ENCODE data around the gene ZNF48.

GRCh38 chr16:30414159-30414558, 18.9 kb downstream of the ZNF48 start:
- TF ChIP-seq, protein P1, sequence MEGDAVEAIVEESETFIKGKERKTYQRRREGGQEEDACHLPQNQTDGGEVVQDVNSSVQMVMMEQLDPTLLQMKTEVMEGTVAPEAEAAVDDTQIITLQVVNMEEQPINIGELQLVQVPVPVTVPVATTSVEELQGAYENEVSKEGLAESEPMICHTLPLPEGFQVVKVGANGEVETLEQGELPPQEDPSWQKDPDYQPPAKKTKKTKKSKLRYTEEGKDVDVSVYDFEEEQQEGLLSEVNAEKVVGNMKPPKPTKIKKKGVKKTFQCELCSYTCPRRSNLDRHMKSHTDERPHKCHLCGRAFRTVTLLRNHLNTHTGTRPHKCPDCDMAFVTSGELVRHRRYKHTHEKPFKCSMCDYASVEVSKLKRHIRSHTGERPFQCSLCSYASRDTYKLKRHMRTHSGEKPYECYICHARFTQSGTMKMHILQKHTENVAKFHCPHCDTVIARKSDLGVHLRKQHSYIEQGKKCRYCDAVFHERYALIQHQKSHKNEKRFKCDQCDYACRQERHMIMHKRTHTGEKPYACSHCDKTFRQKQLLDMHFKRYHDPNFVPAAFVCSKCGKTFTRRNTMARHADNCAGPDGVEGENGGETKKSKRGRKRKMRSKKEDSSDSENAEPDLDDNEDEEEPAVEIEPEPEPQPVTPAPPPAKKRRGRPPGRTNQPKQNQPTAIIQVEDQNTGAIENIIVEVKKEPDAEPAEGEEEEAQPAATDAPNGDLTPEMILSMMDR (IDR thresholded peaks at IDR 0.05 in 4 of 5, conservative IDR thresholded peaks at IDR 0.05 in 1 of 5): no peak
- no peak for TF ChIP-seq POLR2A (IDR thresholded peaks at IDR 0.05)

Measured in gastrocnemius medialis (tissue), 4 donors.